AG04450 (cell line): ENCODE measurements around the gene ERCC3. TPM values are rescaled to one million over a fixed set of nuclear protein-coding genes. Genes with fewer than 3 reads are reported as not detected.
"Not testable (repeated sequence)": the region's sequence is repeated elsewhere in the genome, so short reads cannot be mapped to it uniquely, and the experiment has no call there.

Experiments
- CTCF ChIA-PET: fragments of 300-600, 350-600 bp; formaldehyde crosslinking; extraction: SDS; loops from one replicate; lab custom pipeline; 2022; ENCODE audit warnings: antibody characterized with exemption, inconsistent platforms; lab: Charles Lee
- POLR2A ChIA-PET: fragments of 350-600 bp; formaldehyde crosslinking; extraction: SDS; loops from one replicate; lab custom pipeline; 2021; ENCODE audit warnings: antibody characterized with exemption, inconsistent platforms; lab: Yijun Ruan, JAX
- DNase-seq: peaks from one replicate; pipeline ENCODE4 v3.0.0-alpha.2; 2011; ENCODE audit warnings: low read depth, low spot score
- H3K27ac ChIP-seq: one replicate; pipeline ENCODE4 v1.5.1; 2012; ENCODE audit warnings: low read depth, low read length, control low read depth
- H3K27me3 ChIP-seq: one replicate; pipeline ENCODE4 v1.6.0; 2012; ENCODE audit warnings: low read length; ENCODE audit not compliant: control insufficient read depth, insufficient read depth
- H3K4me3 ChIP-seq: 2 replicates; pipeline ENCODE4 v1.5.1; 2011; ENCODE audit warnings: mild to moderate bottlenecking, low read depth, low read length, control low read depth
- H3K9me3 ChIP-seq: 2 replicates; pipeline ENCODE4 v1.5.1; 2012; ENCODE audit warnings: low read length; ENCODE audit not compliant: control insufficient read depth, insufficient read depth
- polyA plus RNA-seq: library from polyadenylated mRNA; depleted of rRNA; stranded (reverse); fragments of >200 nt; gene quantifications from 2 replicates; pipeline ENCODE4 v1.2.3, GENCODE V29; 2011
- TF ChIP-seq, protein P1 (sequence below): IDR thresholded peaks from 2 replicates; pipeline ENCODE4 v1.5.1; 2011; ENCODE audit warnings: low read depth, low read length, control low read depth, inconsistent platforms

ERCC3 gene
- polyA plus RNA-seq, 1 experiment = 53.5 TPM

DNA sequence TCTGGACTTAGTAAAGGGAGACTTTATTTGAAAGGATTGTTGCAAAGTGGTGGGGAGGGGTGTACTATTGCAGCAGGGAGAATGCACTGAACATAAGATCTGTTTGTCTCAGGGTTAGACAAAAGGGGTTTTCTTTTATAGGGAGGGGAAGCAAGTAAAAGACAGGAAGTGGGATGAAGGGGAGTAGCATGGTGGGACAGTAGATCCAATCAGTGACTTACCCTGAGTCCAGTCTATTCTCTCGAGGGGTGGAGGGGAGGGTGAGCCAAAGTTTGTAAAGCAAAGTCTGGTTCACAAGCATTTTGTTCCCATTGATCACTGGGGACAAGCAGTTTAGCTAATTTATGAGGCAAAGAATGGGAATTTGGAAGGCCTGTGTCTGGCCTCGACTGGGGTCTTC, 38.8 kb downstream of the ERCC3 start:
- Histone ChIP-seq H3K27me3 (no peaks in the 10 kb centered on the region), H3K4me3 (no peak overlapping the region), H3K9me3 (no peaks in the 10 kb centered on the region), H3K27ac (no peak overlapping the region)
- POLR2A ChIA-PET = no interaction called here
- no peak for DNase-seq
- TF ChIP-seq, protein P1, sequence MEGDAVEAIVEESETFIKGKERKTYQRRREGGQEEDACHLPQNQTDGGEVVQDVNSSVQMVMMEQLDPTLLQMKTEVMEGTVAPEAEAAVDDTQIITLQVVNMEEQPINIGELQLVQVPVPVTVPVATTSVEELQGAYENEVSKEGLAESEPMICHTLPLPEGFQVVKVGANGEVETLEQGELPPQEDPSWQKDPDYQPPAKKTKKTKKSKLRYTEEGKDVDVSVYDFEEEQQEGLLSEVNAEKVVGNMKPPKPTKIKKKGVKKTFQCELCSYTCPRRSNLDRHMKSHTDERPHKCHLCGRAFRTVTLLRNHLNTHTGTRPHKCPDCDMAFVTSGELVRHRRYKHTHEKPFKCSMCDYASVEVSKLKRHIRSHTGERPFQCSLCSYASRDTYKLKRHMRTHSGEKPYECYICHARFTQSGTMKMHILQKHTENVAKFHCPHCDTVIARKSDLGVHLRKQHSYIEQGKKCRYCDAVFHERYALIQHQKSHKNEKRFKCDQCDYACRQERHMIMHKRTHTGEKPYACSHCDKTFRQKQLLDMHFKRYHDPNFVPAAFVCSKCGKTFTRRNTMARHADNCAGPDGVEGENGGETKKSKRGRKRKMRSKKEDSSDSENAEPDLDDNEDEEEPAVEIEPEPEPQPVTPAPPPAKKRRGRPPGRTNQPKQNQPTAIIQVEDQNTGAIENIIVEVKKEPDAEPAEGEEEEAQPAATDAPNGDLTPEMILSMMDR = no peak
- CTCF ChIA-PET = no interaction called here

DNA sequence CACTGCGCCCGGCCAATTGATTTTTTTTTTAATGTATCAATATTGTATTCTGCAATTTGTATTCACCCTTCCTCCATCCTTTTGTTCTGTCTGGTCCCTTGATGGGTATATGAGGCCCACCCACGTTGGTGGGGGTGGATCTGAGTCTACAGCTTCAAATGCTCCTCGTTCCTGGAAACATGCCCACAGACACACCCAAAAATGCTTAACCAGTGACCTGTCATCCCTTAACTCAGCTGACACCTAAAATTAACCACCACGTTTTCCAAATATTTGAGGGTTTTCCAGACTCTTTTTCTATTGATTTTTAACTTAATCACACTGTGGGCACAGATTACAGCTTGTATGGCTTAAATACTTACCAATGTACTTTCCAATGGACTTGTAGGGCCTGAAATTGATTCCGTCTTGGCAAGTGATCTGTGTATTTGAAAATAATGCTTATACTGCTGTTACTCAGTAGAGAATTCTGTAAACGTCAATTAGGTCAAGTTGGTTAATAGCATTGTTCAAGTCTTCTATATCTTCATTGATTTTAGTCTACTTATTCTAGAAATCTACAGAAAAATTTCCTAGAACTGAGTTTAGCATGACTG, 39.5 kb downstream of the ERCC3 start:
- Histone ChIP-seq H3K9me3 (no peaks in the 10 kb centered on the region), H3K27me3 (no peaks in the 10 kb centered on the region), H3K27ac (no peak overlapping the region), H3K4me3 (no peak overlapping the region)
- ChIA-PET CTCF (no interaction called here), POLR2A (no interaction called here)
- no peak for DNase-seq
- TF ChIP-seq, protein P1 = no peak

DNA sequence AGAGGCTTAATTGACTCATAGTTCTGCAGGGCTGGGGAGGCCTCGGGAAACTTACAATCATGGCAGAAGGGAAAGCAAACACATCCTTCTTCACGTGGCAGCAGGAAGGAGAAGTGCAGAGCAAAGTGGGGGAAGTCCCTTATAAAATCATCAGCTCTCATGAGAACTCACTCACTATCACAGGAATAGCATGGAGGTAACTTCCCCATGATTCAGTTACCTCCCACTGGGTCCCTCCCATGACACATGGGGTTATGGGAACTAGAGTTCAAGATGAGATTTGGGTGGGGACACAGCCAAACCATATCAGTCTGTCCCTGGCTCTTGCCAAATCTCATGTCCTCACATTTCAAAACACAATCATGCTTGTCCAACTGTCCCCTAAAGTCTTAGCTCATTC, 52.8 kb downstream of the ERCC3 start:
- DNase-seq, CTCF ChIA-PET, H3K27me3 ChIP-seq, H3K9me3 ChIP-seq, H3K27ac ChIP-seq, POLR2A ChIA-PET, H3K4me3 ChIP-seq: not testable (repeated sequence)

DNA sequence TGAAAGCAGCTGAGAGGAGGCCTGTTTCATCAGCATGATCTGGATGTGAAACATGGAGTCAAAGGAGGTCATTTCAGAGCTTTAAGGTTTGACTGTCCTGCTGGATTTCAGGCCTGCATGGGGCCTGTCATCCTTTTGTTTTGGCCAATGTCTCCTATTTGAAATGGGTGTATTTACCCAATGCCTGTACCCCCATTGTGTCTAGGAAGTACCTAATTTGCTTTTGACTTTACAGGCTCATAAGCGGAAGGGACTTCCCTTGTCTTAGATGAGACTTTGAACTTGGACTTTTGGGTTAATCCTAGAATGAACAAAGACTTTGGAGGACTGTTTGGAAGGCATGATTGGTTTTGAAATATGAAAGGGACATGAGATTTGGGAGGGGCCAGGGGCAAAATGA, 54.5 kb downstream of the ERCC3 start:
- ChIA-PET CTCF (no interaction called here), POLR2A (no interaction called here)
- no peak overlapping the region for H3K27ac ChIP-seq
- no peak overlapping the region for H3K4me3 ChIP-seq
- peaks cover 5% of the 10 kb centered on the region for H3K27me3 ChIP-seq
- peaks cover 4% of the 10 kb centered on the region for H3K9me3 ChIP-seq
- TF ChIP-seq, protein P1 = no peak
- DNase-seq = no peak

DNA sequence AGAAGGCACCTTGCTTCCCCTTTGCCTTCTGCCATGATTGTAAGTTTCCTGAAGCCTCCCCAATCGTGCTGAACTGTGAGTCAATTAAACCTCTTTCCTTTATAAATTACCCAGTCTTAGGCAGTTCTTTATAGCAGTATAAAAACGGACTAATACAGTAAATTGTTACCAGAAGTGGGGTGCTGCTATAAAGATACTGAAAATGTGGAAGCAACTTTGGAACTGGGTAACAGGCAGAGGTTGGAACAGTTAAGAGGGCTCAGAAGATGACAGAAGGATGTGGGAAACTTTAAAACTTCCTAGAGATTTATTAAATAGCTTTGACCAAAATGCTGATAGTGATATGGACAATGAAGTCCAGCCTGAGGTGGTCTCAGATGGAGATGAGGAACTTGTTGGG, 56.2 kb downstream of the ERCC3 start:
- CTCF ChIA-PET, H3K9me3 ChIP-seq, H3K27ac ChIP-seq, H3K4me3 ChIP-seq, DNase-seq, H3K27me3 ChIP-seq, POLR2A ChIA-PET: not testable (repeated sequence)

DNA sequence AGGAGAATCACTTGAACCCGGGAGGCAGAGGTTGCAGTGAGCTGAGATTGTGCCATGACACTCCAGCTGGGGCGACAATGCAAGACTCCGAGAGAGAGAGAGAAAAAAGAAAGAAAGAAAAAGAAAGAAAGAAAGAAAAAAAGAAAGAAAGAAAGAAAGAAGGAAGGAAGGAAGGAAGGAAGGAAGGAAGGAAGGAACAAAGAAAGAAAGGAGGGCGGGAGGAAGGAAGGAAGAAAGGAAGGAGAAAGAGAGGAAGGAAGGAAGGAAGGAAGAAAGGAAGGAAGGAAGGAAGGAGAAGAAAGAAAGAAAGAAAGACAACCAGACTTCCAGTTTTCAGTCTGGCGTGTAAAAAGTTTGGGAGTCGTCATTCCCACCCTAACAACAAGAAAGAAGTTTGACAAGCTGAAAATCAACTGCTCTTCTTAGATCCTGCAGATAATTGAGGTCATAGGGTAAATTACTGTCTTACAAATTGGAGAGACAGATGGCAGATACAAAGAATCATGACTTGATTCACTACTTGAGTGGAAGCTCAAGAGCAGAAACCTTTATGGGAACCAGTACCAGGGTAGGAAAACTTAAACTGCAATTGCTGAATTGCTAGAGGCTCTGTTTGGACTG, 58.8 kb downstream of the ERCC3 start:
- DNase-seq = no peak
- Histone ChIP-seq H3K4me3 (no peak overlapping the region), H3K27me3 (peaks cover 3% of the 10 kb centered on the region), H3K27ac (no peak overlapping the region), H3K9me3 (peaks cover 4% of the 10 kb centered on the region)
- TF ChIP-seq, protein P1 = no peak
- CTCF ChIA-PET = no interaction called here
- POLR2A ChIA-PET = no interaction called here
